Right cardiac atrium (tissue), 5 donors: ENCODE results near the gene IRX6. TPM values are rescaled to one million over a fixed set of nuclear protein-coding genes. Genes with fewer than 3 reads are reported as not detected.
A peak's percentile ranks its signal among the peaks of the same experiment; 100 is the strongest.

Source experiments
- ATAC-seq, 2 donors: fragments of 200-7000 bp; cut with Tn5 transposase; one replicate each; pipeline versions ENCODE4 v1.8.0 to v1.9.1; 2020; ENCODE audit warnings: moderate library complexity in 2 of 2, mild to moderate bottlenecking in 1 of 2
- DNase-seq, 3 donors: peaks; one replicate each; pipeline ENCODE4 v3.0.0-alpha.2; 2020
- H3K27ac ChIP-seq: one replicate; pipeline ENCODE4 v1.5.1; 2013; ENCODE audit warnings: mild to moderate bottlenecking, low read length, control low read depth, moderate library complexity
- H3K27me3 ChIP-seq: one replicate; pipeline ENCODE4 v1.6.1; 2013; ENCODE audit not compliant: control insufficient read depth, insufficient read depth
- H3K4me1 ChIP-seq: one replicate; pipeline ENCODE4 v1.6.1; 2013; ENCODE audit warnings: low read length; ENCODE audit not compliant: control insufficient read depth, insufficient read depth
- H3K4me3 ChIP-seq: one replicate; pipeline ENCODE4 v1.5.1; 2013; ENCODE audit warnings: low read length, control low read depth
- H3K9me3 ChIP-seq: one replicate; pipeline ENCODE4 v1.6.1; 2013; ENCODE audit warnings: low read length; ENCODE audit not compliant: control insufficient read depth
- WGBS: extraction: QIAGEN DNeasy Blood & Tissue Kit; methylation state at CpG from one replicate; pipeline ENCODE4 v1.1.7; 2013; 5-methylcytosine and 5-hydroxymethylcytosine counted together
- intact Hi-C, 4 donors: fragments of 100-400 bp; cut with DNase I; formaldehyde crosslinking; loops; one replicate each; pipeline versions ENCODE4 v1.11.0 to v1.14.0; 2022 to 2023
- long read RNA-seq, 4 donors: library from polyadenylated mRNA; unstranded; transcript quantifications; one replicate each; pipeline ENCODE4 v2.0.0, GENCODE V29; 2020 to 2021
- polyA plus RNA-seq: library from polyadenylated mRNA; stranded (reverse); fragments of 200-250 nt; gene quantifications from one replicate; pipeline ENCODE4 v1.2.3, GENCODE V29; 2013
- total RNA-seq, 4 donors: library from RNA; stranded (reverse); fragmentation: NEBNext Ultra II Directional; extraction: Animal tissue kit (Norgen Biotek cat#: 25700); gene quantifications; one replicate each; pipeline ENCODE4 v1.2.1, GENCODE V29; 2021
- donor health status: healthy with polysubstance abuse.
- donor health status: DM: no; HTN: yes; CAD: no.
- donor health status: DM: no; HTN: no; CAD: no.
- donor health status: DM: no; HTN: yes; CAD: no; lungs with severe emphysema.
- donor health status: DM: yes; HTN: yes; CAD: no.

Gene IRX6
- total RNA-seq (under 1 TPM in 1 of 4 donors, not detected in 3; 0.19 TPM), polyA plus RNA-seq (0.02 TPM)
- long read RNA-seq, donor 1: 0 reads
- long read RNA-seq, donor 2: 0 reads
- long read RNA-seq, donor 3, partial matches to known transcripts: 0 of 1 reads
- long read RNA-seq, donor 3, other reads (novel, unspliced or antisense): 0 of 1 reads
- long read RNA-seq, donor 4, partial matches to known transcripts: 0 of 2 reads
- long read RNA-seq, donor 4, other reads (novel, unspliced or antisense): 2 of 2 reads

DNA sequence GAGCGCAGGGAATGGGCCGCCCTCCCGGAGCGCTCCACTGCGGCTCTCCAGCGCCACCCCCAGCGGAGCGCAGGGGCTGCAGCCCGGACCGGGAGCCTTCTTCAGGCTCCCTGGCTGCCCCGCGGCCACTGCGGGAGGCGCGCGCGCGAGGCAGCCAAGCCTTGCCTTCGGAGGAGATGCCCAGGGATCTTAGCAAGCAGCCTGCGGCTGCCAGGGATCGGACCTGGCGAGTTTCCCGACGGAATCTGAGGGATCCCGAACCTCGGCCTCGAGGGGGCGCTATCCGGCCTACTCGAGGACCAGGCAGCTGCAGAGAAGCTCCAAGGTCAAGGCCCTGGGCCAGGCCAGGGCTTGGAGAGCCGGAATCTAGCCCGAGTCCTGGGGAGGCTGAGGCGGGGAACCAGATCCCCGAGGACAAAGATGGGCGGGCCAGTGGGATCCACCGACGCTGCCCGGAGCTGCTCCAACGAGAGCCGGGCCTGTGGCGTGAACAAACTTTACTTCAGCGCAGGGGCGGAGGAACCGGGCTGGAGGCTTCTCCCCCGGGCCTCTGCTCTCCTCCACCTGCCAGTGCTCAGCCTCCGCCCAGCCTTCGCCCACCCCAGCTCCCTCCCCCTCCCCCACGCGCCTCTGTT is at the start of gene IRX6:
IRX6 (plus strand) TSS at position 567 of the 635 bp plus-strand sequence. CDS start 889 bp downstream, outside the sequence.
- peak; percentile 31 to 35 for ATAC-seq
- H3K4me1 ChIP-seq: peaks cover 2% of the 10 kb centered on the region
- intact Hi-C loops: no loop called here
- no peaks in the 10 kb centered on the region for H3K9me3 ChIP-seq
- DNase-seq: peak; percentile 27 to 64 (median 61)
- H3K4me3 ChIP-seq: no peak within 1 kb of the TSS
- 2% methylated on average over 49 of the region's 49 CpGs for WGBS
- no peaks in the 10 kb centered on the region for H3K27me3 ChIP-seq
- no peak within 1 kb of the TSS for H3K27ac ChIP-seq

GRCh38 chr16:55274391-55274790 is 49.6 kb upstream of the IRX6 start:
- Histone ChIP-seq H3K4me1 (no peaks in the 10 kb centered on the region), H3K27me3 (no peaks in the 10 kb centered on the region), H3K9me3 (no peaks in the 10 kb centered on the region), H3K4me3 (no peak overlapping the region), H3K27ac (no peak overlapping the region)
- WGBS: 74% methylated on average over 5 of the region's 5 CpGs
- ATAC-seq (no peak), DNase-seq (no peak)
- intact Hi-C loops: no loop called here

DNA sequence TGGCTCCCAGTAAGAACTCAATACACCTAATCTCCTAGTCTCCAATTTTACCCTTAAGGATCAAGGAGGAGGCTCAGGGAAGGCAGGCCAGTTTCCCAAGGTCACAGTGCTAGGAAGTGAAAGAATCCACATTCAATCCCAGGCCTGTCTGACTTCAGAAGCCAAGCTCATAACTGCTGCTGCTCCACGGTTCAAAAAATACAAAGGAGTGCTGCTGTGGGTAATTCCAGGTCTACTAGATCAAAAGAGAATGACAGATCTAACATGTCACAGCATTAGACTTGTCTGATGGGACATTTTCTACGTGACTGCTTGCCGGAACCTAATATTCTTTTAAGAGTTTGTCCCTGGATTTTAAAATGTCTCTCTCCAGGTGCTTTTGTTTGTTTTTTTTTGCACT is 48.8 kb upstream of the IRX6 start:
- no peak for DNase-seq
- no peak for ATAC-seq
- Histone ChIP-seq H3K27ac (no peak overlapping the region), H3K9me3 (no peaks in the 10 kb centered on the region), H3K4me1 (no peaks in the 10 kb centered on the region), H3K4me3 (no peak overlapping the region), H3K27me3 (no peaks in the 10 kb centered on the region)
- WGBS: 76% methylated on average over 3 of the region's 3 CpGs
- intact Hi-C loops: no loop called here

DNA sequence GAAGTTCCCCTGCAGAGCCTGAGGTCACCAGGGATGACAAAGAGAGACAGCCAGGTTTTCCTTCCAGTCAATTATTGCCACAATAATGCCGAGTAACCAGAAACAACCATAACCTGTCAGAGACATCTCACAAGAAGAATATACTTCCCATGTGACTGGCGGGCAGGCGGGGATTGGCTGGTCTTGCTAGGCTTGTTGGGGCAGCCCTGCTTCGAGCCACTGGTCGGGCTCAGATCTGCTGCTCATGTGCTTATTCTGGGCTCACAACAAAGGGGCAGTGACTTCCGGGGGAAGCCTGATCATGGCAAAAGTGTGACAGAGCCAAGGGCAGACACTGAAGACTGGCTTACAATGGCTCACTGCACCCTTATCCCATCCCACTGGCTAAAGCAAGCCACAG is 48.1 kb upstream of the IRX6 start:
- H3K27ac ChIP-seq: no peak overlapping the region
- no peaks in the 10 kb centered on the region for H3K9me3 ChIP-seq
- no peaks in the 10 kb centered on the region for H3K4me1 ChIP-seq
- H3K4me3 ChIP-seq: no peak overlapping the region
- ATAC-seq (no peak), DNase-seq (no peak)
- H3K27me3 ChIP-seq: no peaks in the 10 kb centered on the region
- intact Hi-C loops: no loop called here
- whole genome bisulfite sequencing: 84% methylated on average over 6 of the region's 6 CpGs

GRCh38 chr16:55277536-55277935 is 46.5 kb upstream of the IRX6 start:
- Histone ChIP-seq H3K4me1 (no peaks in the 10 kb centered on the region), H3K27me3 (no peaks in the 10 kb centered on the region), H3K4me3 (no peak overlapping the region), H3K9me3 (no peaks in the 10 kb centered on the region), H3K27ac (no peak overlapping the region)
- DNase-seq (no peak), ATAC-seq (no peak)
- WGBS: 78% methylated on average over 1 of the region's 1 CpG
- intact Hi-C loops: no loop called here

DNA sequence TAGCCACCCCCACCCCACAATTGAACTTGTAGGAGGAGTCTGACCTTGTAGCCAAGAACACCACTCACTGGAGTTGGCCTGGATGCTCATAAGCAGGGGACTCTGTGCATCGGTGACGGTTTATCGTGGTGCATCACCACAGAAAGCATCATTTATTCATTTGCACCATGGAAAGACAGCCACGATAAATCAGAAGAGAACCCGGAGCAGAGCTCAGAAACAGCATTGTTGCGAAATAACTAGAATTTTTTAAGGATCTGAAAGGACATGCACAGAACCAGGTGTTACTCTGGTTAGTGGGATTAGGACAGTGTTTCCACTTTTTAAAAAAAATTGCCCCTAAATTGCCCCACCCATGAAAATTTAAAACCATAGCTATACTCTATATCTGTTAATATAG is 44.4 kb upstream of the IRX6 start:
- no peak overlapping the region for H3K27ac ChIP-seq
- no peaks in the 10 kb centered on the region for H3K9me3 ChIP-seq

GRCh38 chr16:55280587-55280986 is 43.4 kb upstream of the IRX6 start:
- H3K27ac ChIP-seq: no peak overlapping the region
- ATAC-seq: no peak
- no peak for DNase-seq
- no peak overlapping the region for H3K4me3 ChIP-seq
- H3K4me1 ChIP-seq: no peaks in the 10 kb centered on the region
- no peaks in the 10 kb centered on the region for H3K27me3 ChIP-seq
- no peaks in the 10 kb centered on the region for H3K9me3 ChIP-seq
- intact Hi-C loops: no loop called here
- WGBS: 41% methylated on average over 4 of the region's 4 CpGs

More for the DNA sequence above, 44.4 kb upstream of the IRX6 start:
- ATAC-seq (no peak), DNase-seq (no peak)
- no peaks in the 10 kb centered on the region for H3K27me3 ChIP-seq
- intact Hi-C loops: no loop called here
- no peak overlapping the region for H3K4me3 ChIP-seq
- WGBS: 86% methylated on average over 6 of the region's 6 CpGs
- no peaks in the 10 kb centered on the region for H3K4me1 ChIP-seq

- intact Hi-C loops: no loop called here
- DNase-seq (no peak), ATAC-seq (no peak)
- Histone ChIP-seq H3K4me3 (no peak overlapping the region), H3K27ac (no peak overlapping the region), H3K9me3 (no peaks in the 10 kb centered on the region), H3K4me1 (no peaks in the 10 kb centered on the region), H3K27me3 (no peaks in the 10 kb centered on the region)
- 56% methylated on average over 1 of the region's 1 CpG for WGBS
These were observed 41.6 kb upstream of the IRX6 start for GRCh38 chr16:55282441-55282840.

GRCh38 chr16:55283812-55284717 is 39.9 kb upstream of the IRX6 start:
- Histone ChIP-seq H3K27ac (no peak overlapping the region), H3K9me3 (no peaks in the 10 kb centered on the region), H3K27me3 (no peaks in the 10 kb centered on the region), H3K4me3 (no peak overlapping the region), H3K4me1 (no peaks in the 10 kb centered on the region)
- 60% methylated on average over 12 of the region's 12 CpGs for WGBS
- intact Hi-C loops: no loop called here
- ATAC-seq (no peak), DNase-seq (no peak)

DNA sequence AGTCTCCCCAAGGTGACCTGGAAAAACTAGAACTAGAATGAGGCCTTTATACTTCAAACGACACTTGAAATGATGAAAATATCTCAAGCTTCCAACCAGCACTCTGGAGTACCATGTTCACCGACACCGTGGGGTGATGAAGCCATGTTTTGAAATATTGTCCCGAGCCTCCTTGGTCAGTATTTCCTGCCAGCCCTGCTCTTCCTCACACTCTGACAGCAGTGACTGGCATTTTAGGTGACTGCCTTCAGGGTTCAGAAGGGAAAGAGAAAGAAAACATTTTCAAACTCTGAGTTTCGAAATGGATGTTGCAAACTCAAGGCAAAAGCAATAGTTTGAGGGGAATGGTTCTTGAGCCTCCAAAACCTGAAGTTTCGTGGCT is 39.3 kb upstream of the IRX6 start:
- Histone ChIP-seq H3K27me3 (no peaks in the 10 kb centered on the region), H3K4me1 (no peaks in the 10 kb centered on the region), H3K4me3 (no peak overlapping the region), H3K27ac (no peak overlapping the region), H3K9me3 (no peaks in the 10 kb centered on the region)
- intact Hi-C loops: no loop called here
- DNase-seq (no peak), ATAC-seq (no peak)
- WGBS: 60% methylated on average over 6 of the region's 6 CpGs

- no peak overlapping the region for H3K4me3 ChIP-seq
- intact Hi-C loops: no loop called here
- no peaks in the 10 kb centered on the region for H3K4me1 ChIP-seq
- DNase-seq (no peak), ATAC-seq (no peak)
- H3K27ac ChIP-seq: no peak overlapping the region
- H3K9me3 ChIP-seq: no peaks in the 10 kb centered on the region
- no peaks in the 10 kb centered on the region for H3K27me3 ChIP-seq
- 56% methylated on average over 2 of the region's 2 CpGs for WGBS
These were observed 38.4 kb upstream of the IRX6 start for GRCh38 chr16:55285586-55285985.
